Esophagus squamous epithelium (tissue), 4 donors: ENCODE data around the gene STRAP.

ENCODE experiments used
- CTCF ChIP-seq, 6 experiments: fragments of 450-650 bp in 4 of 6; fragments of 200-600 bp in 2 of 6; sonication (generic) in 2 of 6; IDR thresholded peaks; one replicate each; pipeline ENCODE4 v1.5.1; 2016 to 2019; ENCODE audit warnings: antibody characterized with exemption in 6 of 6, mild to moderate bottlenecking in 4 of 6, moderate library complexity in 4 of 6
- POLR2A ChIP-seq, 4 donors: fragments of 450-650 bp; IDR thresholded peaks; one replicate each; pipeline ENCODE4 v1.6.1; 2017; ENCODE audit warnings: antibody characterized with exemption in 4 of 4, mild to moderate bottlenecking in 4 of 4, moderate library complexity in 3 of 4

DNA sequence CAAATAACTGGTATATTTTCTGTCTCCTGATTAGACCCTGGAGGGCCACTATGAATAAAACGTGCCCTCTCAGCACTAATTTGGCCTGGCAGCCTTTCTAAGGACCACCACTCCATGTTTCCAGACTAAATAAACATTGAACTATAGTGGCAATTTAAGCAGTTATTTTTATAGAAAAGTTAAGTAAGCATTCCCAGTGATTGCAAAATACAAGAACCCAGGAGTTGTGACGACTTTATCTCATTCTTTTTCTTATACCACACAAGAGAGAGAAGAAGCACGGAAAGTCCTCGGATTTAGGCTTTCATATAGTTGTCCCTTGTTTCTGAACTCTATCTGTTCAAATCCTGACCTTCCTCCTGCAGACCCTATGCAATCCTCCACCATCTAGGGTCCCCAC is 23.1 kb upstream of the STRAP start:
- TF ChIP-seq CTCF (IDR thresholded peaks at IDR 0.05) (no peak), POLR2A (IDR thresholded peaks at IDR 0.05) (no peak)
